HepG2 (cell line): Measurements from ENCODE around the gene TEX101. TPM values are rescaled to one million over a fixed set of nuclear protein-coding genes. Genes with fewer than 3 reads are reported as not detected.
A peak's percentile ranks its signal among the peaks of the same experiment; 100 is the strongest.

Experiments used
- ATAC-seq: fragments of 200-7000 bp; cut with Tn5 transposase; 3 replicates; pipeline ENCODE4 v1.9.1; 2020; ENCODE audit warnings: mild to moderate bottlenecking, moderate library complexity
- BruUV-seq: library from RNA; stranded (reverse); fragments of 400-500 nt; replicated peaks from 2 replicates; lab custom pipeline; 2021; lab: Mats Ljungman, UMichigan
- CTCF ChIA-PET: fragments of 300-600 bp; formaldehyde crosslinking; extraction: SDS; loops from one replicate; lab custom pipeline; 2021; ENCODE audit warnings: low total read pairs, inconsistent platforms, low intra/inter-chr PET ratio; lab: Yijun Ruan, JAX
- POLR2A ChIA-PET: fragments of 350-600 bp; sonication (Branson Sonifier 250); formaldehyde crosslinking; loops from one replicate; lab custom pipeline; 2020; ENCODE audit warnings: antibody characterized with exemption, inconsistent platforms; lab: Yijun Ruan, JAX
- DNase-seq: peaks from one replicate; pipeline ENCODE4 v3.0.0-alpha.2; 2015; ENCODE audit warnings: low spot score
- FAIRE-seq: peaks from 3 replicates; lab custom pipeline; 2011; peaks lifted over from hg19 to GRCh38; lab: Jason Lieb, UNC
- H2AFZ ChIP-seq: one replicate; pipeline ENCODE4 v1.6.1; 2011; ENCODE audit warnings: low read length, inconsistent platforms
- H3K27ac ChIP-seq: fragments of 300-600 bp; 3 replicates; pipeline ENCODE4 v1.8.0; 2011; ENCODE audit warnings: mixed run types, mild to moderate bottlenecking, mixed read lengths, low read length, inconsistent platforms; ENCODE audit not compliant: insufficient read depth; ENCODE audit errors: extremely low read length
- H3K27me3 ChIP-seq, 2 experiments: fragments of 200-600 bp in 1 of 2; 2 replicates in 1 of 2; 3 replicates in 1 of 2; pipeline versions ENCODE4 v1.6.0 to v1.8.0; 2011; ENCODE audit warnings: low read length in 2 of 2, mild to moderate bottlenecking in 2 of 2, moderate library complexity in 2 of 2, inconsistent platforms in 1 of 2; ENCODE audit not compliant: insufficient read depth in 2 of 2, control insufficient read depth in 1 of 2
- H3K36me3 ChIP-seq, 2 experiments: fragments of 200-600 bp in 1 of 2; replicated peaks in 1 of 2; 2 replicates in 1 of 2; 3 replicates in 1 of 2; pipeline versions ENCODE4 v1.5.1 to v1.8.0; 2011; ENCODE audit warnings: low read length in 2 of 2, inconsistent platforms in 1 of 2; ENCODE audit not compliant: insufficient read depth in 2 of 2, control insufficient read depth in 1 of 2
- H3K4me1 ChIP-seq: 2 replicates; pipeline ENCODE4 v1.5.1; 2012; ENCODE audit warnings: low read length, inconsistent platforms; ENCODE audit not compliant: insufficient read depth
- H3K4me2 ChIP-seq: 2 replicates; pipeline ENCODE4 v1.6.0; 2011; ENCODE audit warnings: low read depth, low read length, inconsistent platforms
- H3K4me3 ChIP-seq, 3 experiments: fragments of 200-600 bp in 1 of 3; sonication (generic), shearing (Covaris generic) in 1 of 3; replicated peaks in 1 of 3; 2 replicates each; pipeline ENCODE4 v1.5.1; 2011 to 2016; ENCODE audit warnings: low read length in 3 of 3, inconsistent platforms in 2 of 3, low read depth in 2 of 3, mild to moderate bottlenecking in 2 of 3, control low read depth in 1 of 3, mixed read lengths in 1 of 3; ENCODE audit not compliant: insufficient read depth in 1 of 3
- H3K79me2 ChIP-seq: one replicate; pipeline ENCODE4 v1.6.1; 2011; ENCODE audit warnings: low read length, inconsistent platforms; ENCODE audit not compliant: insufficient read depth
- H3K9ac ChIP-seq: 2 replicates; pipeline ENCODE4 v1.6.0; 2011; ENCODE audit warnings: mild to moderate bottlenecking, low read depth, low read length, inconsistent platforms; ENCODE audit not compliant: insufficient read depth
- H3K9me3 ChIP-seq: 2 replicates; pipeline ENCODE4 v1.5.1; 2012; ENCODE audit warnings: mild to moderate bottlenecking, low read length
- H4K20me1 ChIP-seq: 2 replicates; pipeline ENCODE4 v1.6.0; 2011; ENCODE audit warnings: inconsistent platforms, mild to moderate bottlenecking, low read length, moderate library complexity; ENCODE audit not compliant: insufficient read depth
- HINFP ChIP-seq: sonication (generic); formaldehyde crosslinking; IDR thresholded peaks from 2 replicates; pipeline ENCODE4 v1.4.0; 2020; ENCODE audit warnings: low read depth, mild to moderate bottlenecking, missing genetic modification reagents
- RFX1 ChIP-seq: fragments of 450-650 bp; IDR thresholded peaks from 2 replicates; pipeline ENCODE4 v1.6.1; 2017
- SAP130 ChIP-seq: IDR thresholded peaks from 2 replicates; pipeline ENCODE4 v1.6.1; 2016; ENCODE audit warnings: low read depth
- ZFX ChIP-seq: sonication (generic); formaldehyde crosslinking; IDR thresholded peaks from 2 replicates; pipeline ENCODE4 v1.4.0; 2020; ENCODE audit warnings: mild to moderate bottlenecking, low read depth, missing genetic modification reagents, moderate library complexity
- ZNF773 ChIP-seq: sonication (generic); formaldehyde crosslinking; IDR thresholded peaks from 2 replicates; pipeline ENCODE4 v1.4.0; 2020; ENCODE audit warnings: missing genetic modification reagents, borderline replicate concordance
- ZNF839 ChIP-seq: sonication (generic); formaldehyde crosslinking; IDR thresholded peaks from 2 replicates; pipeline ENCODE4 v1.4.0; 2020; ENCODE audit warnings: missing genetic modification reagents, mild to moderate bottlenecking, borderline replicate concordance
- WGBS: methylation state at CpG from one replicate; pipeline ENCODE4 v1.1.6; 2017; ENCODE audit warnings: low lambda C conversion rate; 5-methylcytosine and 5-hydroxymethylcytosine counted together
- in situ Hi-C: cut with HindIII; loops from 2 replicates; pipeline ENCODE4 v1.10.0; 2017; ENCODE audit warnings: low pct_unique_long_range_greater_than_20kb; ENCODE audit not compliant: extremely low pct_ligation_motif_present
- intact Hi-C: fragments of 100-400 bp; cut with micrococcal nuclease; formaldehyde crosslinking; loops from one replicate; pipeline ENCODE4 v1.10.0; 2022; ENCODE audit not compliant: unreplicated experiment
- polyA plus RNA-seq, 8 experiments: library from polyadenylated mRNA; depleted of rRNA in 3 of 8; stranded (reverse) in 7 of 8; unstranded in 1 of 8; fragments of >200 nt; fragmentation: Illumina TruSeq in 4 of 8; extraction: Trizol in 4 of 8; gene quantifications; 2 replicates each; pipeline versions ENCODE4 v1.2.1 to v1.2.3, GENCODE V29; 2011 to 2016; ENCODE audit warnings: low read depth in 4 of 8, missing spikeins in 1 of 8, mixed read lengths in 1 of 8; ENCODE audit not compliant: insufficient read depth in 1 of 8
- total RNA-seq, 5 experiments: library from RNA; depleted of rRNA; stranded (reverse); fragments of >200 nt; fragmentation: Illumina TruSeq; extraction: Trizol; gene quantifications; 2 replicates each; pipeline ENCODE4 v1.2.3, GENCODE V29; 2016; ENCODE audit warnings: low read depth in 1 of 5
- TF ChIP-seq, protein P1 (sequence below), 2 experiments: sonication (generic) in 1 of 2; formaldehyde crosslinking in 1 of 2; IDR thresholded peaks; 2 replicates each; pipeline versions ENCODE4 v1.5.1 to v1.6.1; 2011 to 2020; ENCODE audit warnings: borderline replicate concordance in 1 of 2, low read depth in 1 of 2, low read length in 1 of 2, mild to moderate bottlenecking in 1 of 2, missing genetic modification reagents in 1 of 2, moderate library complexity in 1 of 2

TEX101 gene
- total and polyA plus RNA-seq, 2 of the 13 experiments (the other 11 are each of a cell fraction or from before 2014, with no cell fraction given) = not detected

DNA sequence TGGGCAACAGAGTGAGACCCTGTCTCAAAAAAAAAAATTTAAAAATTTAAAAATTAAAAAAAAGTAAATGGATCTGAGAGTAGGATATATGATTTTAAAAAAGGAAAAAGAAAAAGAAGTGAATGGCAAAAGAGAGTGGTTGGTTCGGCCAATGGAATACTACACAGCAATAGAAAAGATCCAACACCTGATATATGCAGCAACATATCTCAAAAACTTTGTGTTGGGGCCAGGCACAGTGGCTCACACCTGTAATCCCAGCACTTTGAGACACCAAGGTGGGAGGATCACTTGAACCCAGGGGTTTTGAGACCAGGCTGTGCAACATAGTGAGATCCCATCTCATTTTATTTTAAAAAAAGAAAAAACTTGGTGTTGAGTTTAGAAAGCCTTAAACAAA lies 52.1 kb downstream of the TEX101 start (continued):
- TF ChIP-seq, protein P1, sequence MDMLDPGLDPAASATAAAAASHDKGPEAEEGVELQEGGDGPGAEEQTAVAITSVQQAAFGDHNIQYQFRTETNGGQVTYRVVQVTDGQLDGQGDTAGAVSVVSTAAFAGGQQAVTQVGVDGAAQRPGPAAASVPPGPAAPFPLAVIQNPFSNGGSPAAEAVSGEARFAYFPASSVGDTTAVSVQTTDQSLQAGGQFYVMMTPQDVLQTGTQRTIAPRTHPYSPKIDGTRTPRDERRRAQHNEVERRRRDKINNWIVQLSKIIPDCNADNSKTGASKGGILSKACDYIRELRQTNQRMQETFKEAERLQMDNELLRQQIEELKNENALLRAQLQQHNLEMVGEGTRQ (IDR thresholded peaks at IDR 0.05; ENCODE audit: low read depth, low read length) = no peak
- TF ChIP-seq, protein P1 (CRISPR knock-in tag; IDR thresholded peaks at IDR 0.05; ENCODE audit: borderline replicate concordance) = no peak
- no peak for TF ChIP-seq ZNF839 (CRISPR knock-in tag)
- TF ChIP-seq RFX1 = no peak

DNA sequence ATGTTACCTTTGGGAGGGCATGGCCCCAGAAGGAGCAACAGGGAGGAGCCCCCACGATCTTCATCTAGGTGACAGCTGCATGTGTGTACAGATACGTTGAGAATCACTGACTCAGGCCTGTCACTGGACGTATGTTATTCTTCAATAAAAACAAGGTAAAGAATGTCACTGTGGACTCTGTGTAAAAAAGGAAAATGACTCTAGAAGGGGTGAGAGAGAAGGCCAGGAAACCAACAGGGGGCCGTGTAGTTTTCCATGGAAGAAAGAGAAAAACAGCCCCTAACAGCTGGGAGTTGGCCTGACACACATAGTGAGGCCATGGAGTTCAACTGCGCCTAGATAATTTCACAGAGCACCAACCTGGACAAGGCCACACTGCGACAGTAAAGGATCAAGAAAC lies 52.6 kb downstream of the TEX101 start:
- no TSS peak for BruUV-seq
- peaks cover 42% of the 10 kb centered on the region for H3K4me1 ChIP-seq
- no peaks in the 10 kb centered on the region for H3K27me3 ChIP-seq
- H4K20me1 ChIP-seq = no peaks in the 10 kb centered on the region
- 5% methylated on average over 6 of the region's 6 CpGs for WGBS
- H3K9ac ChIP-seq = peak overlapping the region; percentile 41
- TF ChIP-seq ZNF773 (CRISPR knock-in tag) = no peak
- TF ChIP-seq ZFX = peak; percentile 26; the same call in 1 of the 2 replicates
- TF ChIP-seq HINFP (CRISPR knock-in tag) = no peak
- TF ChIP-seq SAP130 (CRISPR knock-in tag) = 0 out of 2 replicates have a peak, but pooled peaks have one; percentile 32
- TF ChIP-seq, all 625 proteins: peak for 2
- POLR2A ChIA-PET = interaction anchor here (0.7 to 1.0 kb wide), 3 partner anchors 17 to 37 kb away, joined by 3 read pairs; partner anchors contain the start of gene PHLDB3
- CTCF ChIA-PET = no interaction called here
- Histone ChIP-seq H3K36me3 (no peaks in the 10 kb centered on the region), H2AFZ (no peak overlapping the region), H3K27ac (peak overlapping the region; percentile 5), H3K4me2 (peak overlapping the region; percentile 67), H3K4me3 (peak overlapping the region in 1 of 3 experiments; percentile 7; a peak in 1 of 6 replicates), H3K79me2 (no peaks in the 10 kb centered on the region), H3K9me3 (no peaks in the 10 kb centered on the region)
- no peak for DNase-seq
- intact Hi-C loops (no loop called here), in situ Hi-C loops (no loop called here)
- no peak for ATAC-seq
- no peak for FAIRE-seq
